Lower leg skin (tissue), 3 donors: Measurements from ENCODE around the gene VIT.

ENCODE experiments used
- CTCF ChIP-seq, 3 donors: fragments of 450-650 bp; IDR thresholded peaks; one replicate each; pipeline ENCODE4 v1.5.1; 2016; ENCODE audit warnings: antibody characterized with exemption in 3 of 3, mild to moderate bottlenecking in 3 of 3, moderate library complexity in 2 of 3
- POLR2A ChIP-seq, 2 donors: fragments of 450-650 bp; IDR thresholded peaks; one replicate each; pipeline ENCODE4 v1.6.1; 2016 to 2017; ENCODE audit warnings: antibody characterized with exemption in 2 of 2, mild to moderate bottlenecking in 1 of 2, moderate library complexity in 1 of 2

GRCh38 chr2:36664696-36665076 lies 31.8 kb upstream of the VIT start:
- TF ChIP-seq POLR2A (IDR thresholded peaks at IDR 0.05) (no peak), CTCF (IDR thresholded peaks at IDR 0.05) (no peak)
